DND-41 (cell line): Measurements from ENCODE around the gene LILRB5.

ENCODE experiments used
- ATAC-seq: fragments of 200-7000 bp; cut with Tn5 transposase; 3 replicates; pipeline ENCODE4 v1.9.1; 2021; ENCODE audit warnings: low read depth; ENCODE audit not compliant: insufficient read depth
- DNase-seq: peaks from one replicate; pipeline ENCODE4 v3.0.0-alpha.2; 2020
- H2AFZ ChIP-seq: 2 replicates; pipeline ENCODE4 v1.6.0; 2012; ENCODE audit warnings: low read depth, low read length
- H3K27ac ChIP-seq: 2 replicates; pipeline ENCODE4 v1.5.1; 2012; ENCODE audit warnings: low read length, inconsistent platforms
- H3K27me3 ChIP-seq: fragments of 200-600 bp; sonication (generic); 2 replicates; pipeline ENCODE4 v1.6.0; 2012; ENCODE audit warnings: low read length, mild to moderate bottlenecking, inconsistent platforms; ENCODE audit not compliant: insufficient read depth, poor library complexity
- H3K36me3 ChIP-seq: 2 replicates; pipeline ENCODE4 v1.5.1; 2012; ENCODE audit warnings: low read length, inconsistent platforms; ENCODE audit not compliant: insufficient read depth
- H3K4me1 ChIP-seq: 2 replicates; pipeline ENCODE4 v1.5.1; 2012; ENCODE audit warnings: mild to moderate bottlenecking, low read length; ENCODE audit not compliant: insufficient read depth
- H3K4me2 ChIP-seq: 2 replicates; pipeline ENCODE4 v1.6.0; 2012; ENCODE audit warnings: mild to moderate bottlenecking, moderate library complexity, low read length, inconsistent platforms; ENCODE audit not compliant: insufficient read depth
- H3K4me3 ChIP-seq, 2 experiments: fragments of 200-600 bp in 1 of 2; shearing (Covaris generic) in 1 of 2; 2 replicates each; pipeline ENCODE4 v1.5.1; 2012 to 2016; ENCODE audit warnings: inconsistent platforms in 2 of 2, low read length in 2 of 2, mild to moderate bottlenecking in 2 of 2, low read depth in 1 of 2, moderate library complexity in 1 of 2
- H3K79me2 ChIP-seq: 2 replicates; pipeline ENCODE4 v1.6.0; 2012; ENCODE audit warnings: low read length, inconsistent platforms; ENCODE audit not compliant: insufficient read depth
- H3K9ac ChIP-seq: 2 replicates; pipeline ENCODE4 v1.6.0; 2012; ENCODE audit warnings: low read depth, mild to moderate bottlenecking, inconsistent platforms, low read length, moderate library complexity
- H3K9me3 ChIP-seq: 2 replicates; pipeline ENCODE4 v1.5.1; 2012; ENCODE audit warnings: low read length, moderate library complexity, mild to moderate bottlenecking, inconsistent platforms; ENCODE audit not compliant: insufficient read depth, severe bottlenecking
- H4K20me1 ChIP-seq: 2 replicates; pipeline ENCODE4 v1.6.0; 2012; ENCODE audit warnings: low read length; ENCODE audit not compliant: insufficient read depth
- EZH2 ChIP-seq: IDR thresholded peaks from 3 replicates; pipeline ENCODE4 v1.6.1; 2012; ENCODE audit warnings: borderline replicate concordance, low read depth, mild to moderate bottlenecking, moderate library complexity, low read length, inconsistent platforms; ENCODE audit not compliant: severe bottlenecking
- TF ChIP-seq, protein P1 (sequence below): IDR thresholded peaks from 2 replicates; pipeline ENCODE4 v1.5.1; 2012; ENCODE audit warnings: borderline replicate concordance, low read length, moderate library complexity, mild to moderate bottlenecking; ENCODE audit not compliant: poor library complexity, severe bottlenecking; ENCODE audit errors: extremely low read depth

LILRB5 gene

GRCh38 chr19:54201980-54202379, 55.1 kb downstream of the LILRB5 start:
- peaks cover 60% of the 10 kb centered on the region for H3K36me3 ChIP-seq
- no peak for DNase-seq
- peak overlapping the region; percentile 72 for H3K9ac ChIP-seq
- H3K9me3 ChIP-seq = no peaks in the 10 kb centered on the region
- H3K27ac ChIP-seq = no peak overlapping the region
- peaks cover 62% of the 10 kb centered on the region for H3K4me1 ChIP-seq
- H3K4me3 ChIP-seq = peak overlapping the region; percentile 38 to 62; a peak in 3 of 4 replicates
- no peak overlapping the region for H2AFZ ChIP-seq
- TF ChIP-seq, protein P1, sequence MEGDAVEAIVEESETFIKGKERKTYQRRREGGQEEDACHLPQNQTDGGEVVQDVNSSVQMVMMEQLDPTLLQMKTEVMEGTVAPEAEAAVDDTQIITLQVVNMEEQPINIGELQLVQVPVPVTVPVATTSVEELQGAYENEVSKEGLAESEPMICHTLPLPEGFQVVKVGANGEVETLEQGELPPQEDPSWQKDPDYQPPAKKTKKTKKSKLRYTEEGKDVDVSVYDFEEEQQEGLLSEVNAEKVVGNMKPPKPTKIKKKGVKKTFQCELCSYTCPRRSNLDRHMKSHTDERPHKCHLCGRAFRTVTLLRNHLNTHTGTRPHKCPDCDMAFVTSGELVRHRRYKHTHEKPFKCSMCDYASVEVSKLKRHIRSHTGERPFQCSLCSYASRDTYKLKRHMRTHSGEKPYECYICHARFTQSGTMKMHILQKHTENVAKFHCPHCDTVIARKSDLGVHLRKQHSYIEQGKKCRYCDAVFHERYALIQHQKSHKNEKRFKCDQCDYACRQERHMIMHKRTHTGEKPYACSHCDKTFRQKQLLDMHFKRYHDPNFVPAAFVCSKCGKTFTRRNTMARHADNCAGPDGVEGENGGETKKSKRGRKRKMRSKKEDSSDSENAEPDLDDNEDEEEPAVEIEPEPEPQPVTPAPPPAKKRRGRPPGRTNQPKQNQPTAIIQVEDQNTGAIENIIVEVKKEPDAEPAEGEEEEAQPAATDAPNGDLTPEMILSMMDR = no peak
- TF ChIP-seq EZH2 = no peak
- ATAC-seq = no peak
- H3K27me3 ChIP-seq = no peaks in the 10 kb centered on the region
- peaks cover 60% of the 10 kb centered on the region for H4K20me1 ChIP-seq
- peak overlapping the region; percentile 81 for H3K4me2 ChIP-seq
- H3K79me2 ChIP-seq = peaks cover 69% of the 10 kb centered on the region

GRCh38 chr19:54201172-54201701, 55.8 kb downstream of the LILRB5 start:
- peaks cover 52% of the 10 kb centered on the region for H3K36me3 ChIP-seq
- no peaks in the 10 kb centered on the region for H3K27me3 ChIP-seq
- DNase-seq = no peak
- H4K20me1 ChIP-seq = peaks cover 53% of the 10 kb centered on the region
- H3K4me3 ChIP-seq = peak overlapping the region; percentile 38 to 62
- peak overlapping the region; percentile 98 for H3K27ac ChIP-seq
- peaks cover 54% of the 10 kb centered on the region for H3K4me1 ChIP-seq
- no peaks in the 10 kb centered on the region for H3K9me3 ChIP-seq
- TF ChIP-seq, protein P1 = no peak
- TF ChIP-seq EZH2 = no peak
- peak overlapping the region; percentile 81 for H3K4me2 ChIP-seq
- ATAC-seq = no peak
- peaks cover 61% of the 10 kb centered on the region for H3K79me2 ChIP-seq
- no peak overlapping the region for H2AFZ ChIP-seq
- peak overlapping the region; percentile 72 for H3K9ac ChIP-seq
